Astrocyte of the spinal cord (primary cell): ENCODE measurements around the gene KNG1.
A peak's percentile ranks its signal among the peaks of the same experiment; 100 is the strongest.

ENCODE experiments used
- DNase-seq: peaks from one replicate; pipeline ENCODE4 v3.0.0; 2011; ENCODE audit warnings: low read depth, low spot score
- H3K4me3 ChIP-seq: 2 replicates; pipeline ENCODE4 v1.5.1; 2011; ENCODE audit warnings: low read depth, mild to moderate bottlenecking, low read length, moderate library complexity
- in situ Hi-C: cut with HindIII; loops from 2 replicates; pipeline ENCODE4 v1.10.0; 2017; ENCODE audit warnings: low sequenced_read_pairs
- TF ChIP-seq, protein P1 (sequence below): IDR thresholded peaks from 2 replicates; pipeline ENCODE4 v1.5.1; 2012; ENCODE audit warnings: low read depth, mild to moderate bottlenecking, low read length, inconsistent platforms

Gene KNG1

DNA sequence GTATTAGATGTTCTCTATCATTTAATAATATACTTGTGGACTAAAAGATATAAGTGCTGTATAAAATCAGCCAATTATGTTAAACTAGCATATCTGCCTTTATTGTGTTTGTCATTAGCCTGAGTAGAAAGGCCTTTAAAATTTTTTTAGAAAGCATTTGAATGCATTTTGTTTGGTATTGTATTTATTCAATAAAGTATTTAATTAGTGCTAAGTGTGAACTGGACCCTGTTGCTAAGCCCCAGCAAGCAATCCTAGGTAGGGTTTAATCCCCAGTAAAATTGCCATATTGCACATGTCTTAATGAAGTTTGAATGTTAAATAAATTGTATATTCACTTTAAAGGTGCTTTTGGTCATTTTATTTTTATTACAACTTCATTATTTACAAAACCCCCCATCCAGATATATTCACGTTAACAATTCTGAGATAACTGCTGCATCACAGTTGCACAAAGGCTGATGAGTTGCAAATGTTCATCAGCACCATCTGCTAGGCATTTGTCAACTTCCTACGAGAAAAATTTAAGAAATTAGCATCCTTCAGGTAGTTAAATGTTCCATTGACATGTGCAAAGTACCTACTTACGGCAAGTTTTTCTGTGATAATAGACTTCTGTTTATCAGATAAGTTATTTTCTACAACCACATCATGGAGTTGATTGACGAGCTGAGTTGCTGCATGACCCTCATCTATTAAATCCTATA, 72.5 kb downstream of the KNG1 start:
- peak; percentile 23 for DNase-seq
- TF ChIP-seq, protein P1, sequence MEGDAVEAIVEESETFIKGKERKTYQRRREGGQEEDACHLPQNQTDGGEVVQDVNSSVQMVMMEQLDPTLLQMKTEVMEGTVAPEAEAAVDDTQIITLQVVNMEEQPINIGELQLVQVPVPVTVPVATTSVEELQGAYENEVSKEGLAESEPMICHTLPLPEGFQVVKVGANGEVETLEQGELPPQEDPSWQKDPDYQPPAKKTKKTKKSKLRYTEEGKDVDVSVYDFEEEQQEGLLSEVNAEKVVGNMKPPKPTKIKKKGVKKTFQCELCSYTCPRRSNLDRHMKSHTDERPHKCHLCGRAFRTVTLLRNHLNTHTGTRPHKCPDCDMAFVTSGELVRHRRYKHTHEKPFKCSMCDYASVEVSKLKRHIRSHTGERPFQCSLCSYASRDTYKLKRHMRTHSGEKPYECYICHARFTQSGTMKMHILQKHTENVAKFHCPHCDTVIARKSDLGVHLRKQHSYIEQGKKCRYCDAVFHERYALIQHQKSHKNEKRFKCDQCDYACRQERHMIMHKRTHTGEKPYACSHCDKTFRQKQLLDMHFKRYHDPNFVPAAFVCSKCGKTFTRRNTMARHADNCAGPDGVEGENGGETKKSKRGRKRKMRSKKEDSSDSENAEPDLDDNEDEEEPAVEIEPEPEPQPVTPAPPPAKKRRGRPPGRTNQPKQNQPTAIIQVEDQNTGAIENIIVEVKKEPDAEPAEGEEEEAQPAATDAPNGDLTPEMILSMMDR: no peak
- in situ Hi-C loops: no loop called here
- no peak overlapping the region for H3K4me3 ChIP-seq

DNA sequence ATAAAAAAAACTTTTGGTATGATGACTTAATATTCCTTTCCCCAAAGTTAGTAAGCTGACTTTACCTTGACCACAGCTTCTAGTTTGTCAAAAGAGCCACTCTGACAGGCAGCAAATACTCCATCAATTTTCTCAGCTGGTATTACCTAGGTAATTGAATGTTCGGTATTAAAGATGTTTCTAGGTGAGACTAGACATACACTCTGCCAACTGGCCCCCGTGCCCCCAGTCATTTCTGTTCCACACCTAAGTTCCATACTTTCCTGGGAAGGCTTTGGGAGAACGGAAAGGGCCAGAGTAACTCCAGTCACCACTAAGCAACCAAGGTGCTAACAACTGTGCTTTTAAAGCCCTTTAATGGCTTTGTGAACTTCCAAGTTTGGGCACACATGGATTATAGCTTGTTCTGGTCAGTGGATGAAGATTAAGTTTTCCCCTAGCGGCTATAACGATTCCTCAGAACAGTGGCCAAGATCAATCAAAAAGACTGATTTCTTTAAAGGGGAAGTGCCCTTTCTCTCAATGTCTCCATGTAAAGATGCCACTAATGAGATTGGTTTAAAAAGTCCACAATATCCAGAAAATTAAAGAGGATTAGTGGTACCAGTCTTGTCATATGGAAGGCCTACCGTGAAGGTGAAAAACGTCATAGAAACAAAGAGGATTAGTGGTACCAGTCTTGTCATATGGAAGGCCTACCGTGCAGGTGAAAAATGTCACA, 73.3 kb downstream of the KNG1 start:
- H3K4me3 ChIP-seq: no peak overlapping the region
- in situ Hi-C loops: no loop called here
- TF ChIP-seq, protein P1: no peak
- peak; percentile 53 for DNase-seq
